GM21515 (cell line): ENCODE measurements around the gene RP9.

Experiments used
- ATAC-seq: cut with Tn5 transposase; IDR thresholded peaks from one replicate; pipeline ENCODE4 v1.9.1; 2021; ENCODE audit not compliant: unreplicated experiment

Gene RP9, protein sequence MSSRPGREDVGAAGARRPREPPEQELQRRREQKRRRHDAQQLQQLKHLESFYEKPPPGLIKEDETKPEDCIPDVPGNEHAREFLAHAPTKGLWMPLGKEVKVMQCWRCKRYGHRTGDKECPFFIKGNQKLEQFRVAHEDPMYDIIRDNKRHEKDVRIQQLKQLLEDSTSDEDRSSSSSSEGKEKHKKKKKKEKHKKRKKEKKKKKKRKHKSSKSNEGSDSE

DNA sequence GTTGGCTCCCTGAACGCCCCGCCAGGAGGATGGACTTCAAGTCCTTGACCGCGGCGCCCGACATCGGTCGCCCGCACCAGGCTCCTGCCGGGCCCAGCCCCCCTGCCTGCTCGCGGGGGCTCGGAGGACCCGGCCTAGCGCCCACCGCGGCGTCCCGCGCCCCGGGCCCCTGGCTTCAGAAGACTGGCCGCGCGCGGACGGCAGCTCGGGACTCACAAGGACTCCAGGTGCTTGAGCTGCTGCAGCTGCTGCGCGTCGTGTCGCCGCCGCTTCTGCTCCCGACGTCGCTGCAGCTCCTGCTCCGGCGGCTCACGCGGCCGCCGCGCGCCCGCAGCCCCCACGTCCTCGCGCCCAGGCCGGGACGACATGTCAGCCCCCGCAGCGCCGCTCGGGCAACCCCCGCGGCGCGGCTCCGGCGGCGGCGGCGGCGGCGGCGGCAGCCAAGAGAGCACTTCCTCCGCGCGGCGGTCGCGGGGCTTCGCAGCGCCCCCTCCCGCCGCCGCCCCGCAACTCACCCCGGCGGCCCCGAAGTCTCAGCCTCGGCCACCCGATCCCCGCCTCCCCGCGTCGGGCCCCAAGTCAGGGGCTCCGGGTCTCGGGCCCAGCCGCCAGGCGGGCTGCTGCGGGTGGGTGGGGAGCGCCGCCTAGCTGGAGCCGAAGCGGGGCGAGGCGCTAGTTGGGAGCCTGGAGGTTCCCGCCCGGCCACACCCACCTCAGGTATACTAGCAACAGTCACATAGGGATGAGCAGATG, at the start of gene RP9:
TSS of gene RP9 (minus strand) at position 400 of the 753 bp plus-strand sequence. CDS start at position 368, 32 bp downstream.
- ATAC-seq = peak; percentile 90

- no peak for ATAC-seq
These were observed 48.6 kb upstream of the RP9 start for GRCh38 chr7:33157781-33158180.

DNA sequence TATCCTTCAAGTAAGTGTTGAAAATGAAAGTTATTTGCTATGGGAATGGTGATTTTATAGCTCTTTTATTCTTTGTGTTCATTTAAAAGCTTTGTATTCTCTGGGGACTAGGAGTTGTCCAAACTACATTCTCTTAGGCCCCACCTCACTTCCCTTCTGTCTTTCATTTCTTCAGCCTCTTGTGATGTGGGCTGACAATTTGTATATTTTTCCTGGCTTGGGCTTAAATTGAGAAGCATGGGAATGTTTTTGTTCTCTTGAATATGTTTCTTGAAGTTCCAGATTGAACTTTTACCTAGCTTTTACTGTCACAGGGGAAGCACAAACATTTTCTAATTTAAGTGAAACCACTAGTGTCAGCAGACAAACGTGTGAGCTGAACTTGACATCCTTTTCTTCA, 48.1 kb upstream of the RP9 start:
- ATAC-seq = no peak

DNA sequence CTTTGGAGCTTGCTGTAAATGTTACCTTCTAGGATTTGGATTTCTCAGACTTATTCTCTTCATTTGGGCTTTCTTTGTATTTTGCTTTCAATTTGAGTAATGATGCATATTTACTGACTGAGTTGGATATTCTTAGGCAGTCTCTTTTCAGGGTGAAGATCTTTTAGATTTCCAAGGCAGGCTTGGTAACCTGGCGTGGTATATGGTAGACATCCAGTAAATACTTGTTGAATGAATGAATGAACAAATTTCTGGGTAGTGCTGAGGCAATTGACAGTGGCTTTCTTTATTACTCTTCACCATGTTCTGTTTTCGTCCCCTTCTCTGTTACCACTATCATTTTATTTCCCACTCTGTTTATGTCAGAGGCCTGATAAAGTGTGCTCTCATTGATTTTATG, 47.2 kb upstream of the RP9 start:
- no peak for ATAC-seq

- ATAC-seq = no peak
These were observed 46.6 kb upstream of the RP9 start for GRCh38 chr7:33155811-33156210.

DNA sequence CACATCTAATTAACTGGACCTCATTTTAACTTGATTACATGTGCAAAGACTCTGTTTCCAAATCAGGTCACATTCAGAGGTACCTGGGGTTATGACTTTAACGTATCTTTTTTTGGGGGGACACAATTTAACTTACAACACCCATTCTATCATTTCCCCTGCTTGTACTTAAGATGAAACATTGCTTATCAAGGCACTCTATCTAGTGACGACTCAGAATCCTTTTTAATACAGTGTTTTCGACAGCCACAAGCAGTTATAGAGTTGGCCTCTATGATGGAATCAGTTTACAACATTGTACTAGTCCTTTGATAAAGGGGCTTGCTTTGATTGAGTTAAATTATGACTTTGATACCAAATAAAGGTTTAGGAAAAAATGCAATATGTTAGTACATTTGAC, 42.9 kb upstream of the RP9 start:
- no peak for ATAC-seq

GRCh38 chr7:33145156-33145555, 36.0 kb upstream of the RP9 start:
- no peak for ATAC-seq

DNA sequence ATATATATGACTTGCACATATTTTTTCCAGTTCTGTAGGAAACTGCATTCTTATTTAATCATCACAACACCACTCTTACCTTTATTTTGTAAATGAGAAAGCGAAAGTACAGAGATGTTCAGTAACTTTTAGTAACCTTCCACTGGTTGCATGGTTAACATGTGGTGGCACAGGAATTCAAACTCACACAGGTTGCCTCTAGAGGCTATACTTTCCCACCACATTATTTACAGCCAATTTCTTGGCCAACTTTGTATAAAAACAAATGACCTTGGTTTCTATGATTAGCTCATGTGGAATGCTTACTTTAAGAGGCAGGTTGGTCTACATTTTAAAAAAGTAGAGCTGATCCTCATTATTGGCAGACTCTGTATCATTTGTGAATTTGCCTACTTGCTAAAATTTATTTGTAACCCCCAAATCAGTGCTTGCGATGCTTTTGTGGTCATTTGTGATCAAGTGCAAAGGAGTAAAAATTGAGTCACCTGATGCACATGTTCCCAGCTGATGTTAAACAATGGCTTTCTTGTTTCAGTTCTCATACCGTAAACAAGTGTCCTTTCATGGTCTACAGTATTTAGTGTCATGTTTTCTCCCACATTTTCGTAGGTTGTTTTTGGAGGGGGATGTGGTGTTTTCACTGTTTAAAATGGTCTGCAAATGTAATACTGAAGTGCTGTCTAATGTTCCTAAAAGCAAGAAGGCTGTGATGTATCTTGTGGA, 35.0 kb upstream of the RP9 start:
- ATAC-seq = peak; percentile 73

- no peak for ATAC-seq
These were observed 33.4 kb upstream of the RP9 start for GRCh38 chr7:33142585-33142984.

DNA sequence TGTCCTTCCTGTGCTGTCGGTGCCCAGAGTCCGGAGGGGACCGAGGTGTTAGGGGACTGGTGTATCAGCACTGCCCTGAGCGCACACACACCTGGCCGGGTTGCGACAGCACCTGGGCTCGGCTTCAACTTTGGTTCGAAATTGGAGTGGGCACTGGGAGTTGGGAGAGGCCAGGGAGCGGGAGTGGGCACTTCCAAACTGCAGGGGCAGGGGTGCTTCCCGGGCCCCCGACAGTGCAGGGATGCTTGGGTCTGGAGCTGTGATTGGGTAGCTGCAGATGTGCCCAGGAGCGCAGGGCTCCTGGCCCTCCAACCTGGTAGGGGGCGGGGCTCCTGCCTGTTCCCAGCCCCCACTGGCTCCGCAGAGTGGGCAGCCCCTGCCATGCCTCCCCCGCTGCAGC, 27.9 kb upstream of the RP9 start:
- no peak for ATAC-seq

- ATAC-seq = no peak
These were observed 21.0 kb upstream of the RP9 start for GRCh38 chr7:33130184-33130583.

DNA sequence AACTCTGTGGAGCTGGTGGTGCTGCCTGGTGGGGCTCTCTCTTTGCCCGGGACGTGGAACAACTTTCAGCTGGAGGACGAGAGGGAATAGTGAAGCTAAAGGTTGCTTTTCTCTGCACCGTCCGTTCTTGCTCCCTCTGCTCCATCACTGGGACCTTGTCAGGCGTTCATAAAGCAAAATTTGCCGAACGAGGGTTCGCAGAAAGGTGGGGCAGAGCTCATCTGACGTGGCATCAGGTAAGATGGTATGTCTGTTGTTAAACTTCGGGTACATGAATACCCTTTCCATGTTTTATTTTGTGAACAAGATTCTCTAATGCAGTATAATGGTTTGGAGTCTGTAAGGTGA, 20.6 kb upstream of the RP9 start:
- ATAC-seq = no peak

DNA sequence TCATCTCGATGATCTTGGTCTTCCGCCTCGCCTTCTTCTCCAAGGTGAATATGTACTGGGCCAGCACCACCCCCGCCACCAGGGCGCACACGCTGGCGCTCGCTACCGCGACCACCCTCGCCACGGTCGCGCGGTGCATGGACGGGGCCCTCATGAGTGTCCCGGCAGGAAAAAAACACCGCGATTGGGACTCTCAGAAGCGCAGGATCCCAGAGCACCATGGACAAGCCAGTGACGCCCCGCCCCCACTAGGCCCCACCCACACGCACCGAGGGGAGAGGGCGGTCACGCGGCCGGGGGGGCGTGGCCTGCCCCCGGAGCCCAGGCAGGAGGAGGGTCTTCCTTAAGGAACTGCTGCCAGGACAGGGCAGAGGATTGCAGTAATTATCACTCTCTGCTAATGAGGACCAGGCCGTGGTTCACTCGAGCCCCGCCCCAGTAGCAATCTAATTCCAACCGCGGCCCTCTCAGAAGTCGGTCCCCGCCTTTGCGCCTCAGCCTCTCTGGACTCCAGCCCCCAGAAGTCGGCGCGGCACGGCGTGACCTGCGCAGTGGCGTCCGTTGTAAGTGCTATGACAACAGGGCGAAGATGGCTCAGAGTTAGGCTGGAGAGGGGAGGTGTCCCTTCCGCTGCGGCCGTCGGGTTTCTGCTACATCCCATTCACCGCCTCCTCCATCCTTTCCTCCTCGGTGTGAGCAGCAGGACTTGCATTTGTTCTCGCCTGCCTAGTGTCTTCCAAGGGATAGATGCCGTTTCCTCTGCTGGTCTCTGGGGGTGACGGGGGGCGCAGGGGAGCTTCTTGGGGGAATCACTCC, 20.0 kb upstream of the RP9 start, which contains the start of gene BBS9:
TSS of gene BBS9 (plus strand) at position 575 of the 816 bp plus-strand sequence. CDS start 16,689 bp downstream, outside the sequence.
- ATAC-seq = peak; percentile 100

DNA sequence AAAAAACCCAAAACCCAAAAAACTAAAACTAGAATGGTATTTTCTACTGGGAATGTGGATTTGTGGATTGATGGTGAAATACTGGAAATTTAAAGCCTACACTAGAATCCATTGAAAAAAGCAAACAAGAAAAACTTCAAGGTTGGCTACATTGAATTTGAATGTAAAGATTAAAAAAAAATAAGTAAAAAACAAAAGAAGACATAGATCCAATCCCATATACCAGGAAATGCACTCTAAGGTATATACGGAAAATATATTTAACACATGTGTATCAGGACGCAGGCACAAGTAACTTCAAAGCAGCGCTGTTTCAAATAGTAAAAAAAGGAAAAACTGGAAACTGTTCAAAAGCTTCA, 19.4 kb upstream of the RP9 start:
- no peak for ATAC-seq

DNA sequence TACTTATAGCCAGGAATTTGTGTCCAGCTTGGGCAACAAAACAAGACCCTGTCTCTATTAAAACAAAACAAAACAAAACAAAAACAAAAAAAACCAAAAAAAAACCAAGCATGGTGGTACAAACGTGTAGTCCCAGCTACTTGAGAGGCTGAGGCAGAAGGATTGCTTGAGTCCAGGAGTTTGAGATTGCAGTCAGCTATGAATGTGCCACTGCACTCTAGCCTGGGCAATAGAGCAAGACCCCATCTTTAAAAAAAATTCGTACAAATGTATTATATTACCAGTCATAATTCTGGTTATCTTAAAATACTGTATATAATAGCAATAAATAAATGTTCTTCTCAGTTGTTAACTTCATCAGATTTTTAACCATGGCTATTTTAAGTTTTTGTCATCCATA, 17.9 kb upstream of the RP9 start:
- ATAC-seq = no peak

DNA sequence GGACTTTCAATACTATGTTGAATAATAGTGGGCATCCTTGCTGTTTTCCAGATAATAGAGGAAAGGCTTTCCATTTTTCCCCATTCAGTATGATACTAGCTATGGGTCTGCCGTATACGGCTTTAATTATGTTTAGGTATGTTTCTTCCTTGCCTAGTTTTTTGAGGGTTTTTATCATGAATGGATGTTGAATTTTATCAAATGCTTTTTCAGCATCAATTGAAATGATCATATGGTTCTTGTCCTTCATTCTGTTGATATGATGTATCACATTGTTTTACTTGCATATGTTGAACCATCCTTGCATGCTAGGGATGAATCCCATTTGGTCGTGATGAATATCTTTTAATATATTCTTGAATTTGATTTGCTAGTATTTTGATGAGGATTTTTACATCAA, 9.2 kb upstream of the RP9 start:
- ATAC-seq = no peak

DNA sequence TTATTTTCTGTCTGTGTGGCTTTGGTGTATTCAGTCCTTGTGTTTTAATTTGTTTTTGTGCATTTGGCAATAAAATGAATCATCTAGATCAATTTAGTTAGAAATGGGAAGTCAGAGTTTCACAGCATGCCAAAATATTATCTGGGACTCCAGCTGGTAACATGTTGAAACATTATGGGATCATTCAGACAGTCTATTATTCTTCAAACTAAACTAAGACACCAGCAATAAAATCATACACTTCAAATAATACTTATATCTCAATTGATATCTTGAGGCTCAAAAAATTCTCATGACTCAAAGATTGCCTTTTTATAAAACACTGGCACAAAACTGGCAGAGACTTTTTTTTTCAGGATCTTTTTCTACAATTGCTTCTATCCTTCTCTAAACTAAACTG, 5.8 kb upstream of the RP9 start:
- ATAC-seq = no peak

- ATAC-seq = no peak
These were observed 2.4 kb upstream of the RP9 start for GRCh38 chr7:33111614-33112013.

- no peak for ATAC-seq
These were observed 594 bp upstream of the RP9 start for GRCh38 chr7:33109758-33110238.

GRCh38 chr7:33108554-33109004, 625 bp downstream of the RP9 start:
- peak; percentile 14 for ATAC-seq
